Kidney glomerular epithelial cell (primary cell): ENCODE measurements around the gene EGFL6.
"Not testable (repeated sequence)": the region's sequence is repeated elsewhere in the genome, so short reads cannot be mapped to it uniquely, and the experiment has no call there.

Source experiments
- DNase-seq: peaks from one replicate; lab custom pipeline; 2025; lab: John Stamatoyannopoulos, UW

EGFL6 gene

GRCh38 chrX:13652850-13653693 lies 83.7 kb downstream of the EGFL6 start, which contains the start of gene TCEANC:
Gene TCEANC (plus strand): TSS chrX:13653141. CDS start chrX:13662509, 9,368 bp downstream.
- DNase-seq = peak; percentile 78

GRCh38 chrX:13654116-13654515 lies 84.7 kb downstream of the EGFL6 start:
- DNase-seq = no peak

- no peak for DNase-seq
Observed at GRCh38 chrX:13655674-13656073, 86.3 kb downstream of the EGFL6 start.

- peak; percentile 2 for DNase-seq
Observed at GRCh38 chrX:13658602-13659001, 89.2 kb downstream of the EGFL6 start.

- DNase-seq = no peak
Observed at GRCh38 chrX:13659063-13659462, 89.7 kb downstream of the EGFL6 start.

GRCh38 chrX:13661735-13662288 lies 92.4 kb downstream of the EGFL6 start:
- no peak for DNase-seq

GRCh38 chrX:13662355-13662791 lies 93.0 kb downstream of the EGFL6 start:
- DNase-seq = no peak

GRCh38 chrX:13664020-13664419 lies 94.6 kb downstream of the EGFL6 start:
- DNase-seq = no peak

GRCh38 chrX:13666836-13667235 lies 97.4 kb downstream of the EGFL6 start:
- DNase-seq = no peak

- no peak for DNase-seq
Observed at GRCh38 chrX:13667919-13668318, 98.5 kb downstream of the EGFL6 start.

GRCh38 chrX:13669246-13669737 lies 99.9 kb downstream of the EGFL6 start:
- DNase-seq = peak; percentile 92

GRCh38 chrX:13669755-13670154 lies 100.4 kb downstream of the EGFL6 start:
- not testable (repeated sequence) for DNase-seq

- DNase-seq = no peak
Observed at GRCh38 chrX:13670197-13670596, 100.8 kb downstream of the EGFL6 start.

GRCh38 chrX:13673016-13673415 lies 103.6 kb downstream of the EGFL6 start:
- DNase-seq = no peak

GRCh38 chrX:13676885-13677284 lies 107.5 kb downstream of the EGFL6 start:
- no peak for DNase-seq

- DNase-seq = not testable (repeated sequence)
Observed at GRCh38 chrX:13679700-13680099, 110.3 kb downstream of the EGFL6 start.

GRCh38 chrX:13681595-13681994 lies 112.2 kb downstream of the EGFL6 start:
- no peak for DNase-seq
